Neuronal stem cell (in vitro differentiated cells): ENCODE data around the gene CNIH3.

Experiments used
- DNase-seq: peaks from one replicate; pipeline ENCODE4 v3.0.0-alpha.2; 2013; ENCODE audit warnings: low spot score
- H2AFZ ChIP-seq: one replicate; pipeline ENCODE4 v1.6.1; 2013; ENCODE audit warnings: mild to moderate bottlenecking, low read length, inconsistent platforms
- H2AK5ac ChIP-seq: 2 replicates; pipeline ENCODE4 v1.6.1; 2013; ENCODE audit warnings: low read depth, mild to moderate bottlenecking, inconsistent platforms, low read length, moderate library complexity, mixed read lengths
- H2BK120ac ChIP-seq: 2 replicates; pipeline ENCODE4 v1.6.1; 2013; ENCODE audit warnings: low read depth, mild to moderate bottlenecking, inconsistent platforms, low read length, moderate library complexity, mixed read lengths
- H2BK12ac ChIP-seq: one replicate; pipeline ENCODE4 v1.6.1; 2013; ENCODE audit warnings: low read length, inconsistent platforms
- H2BK15ac ChIP-seq: 2 replicates; pipeline ENCODE4 v1.6.1; 2013; ENCODE audit warnings: mild to moderate bottlenecking, low read length, inconsistent platforms, mixed read lengths
- H2BK5ac ChIP-seq: one replicate; pipeline ENCODE4 v1.6.1; 2013; ENCODE audit warnings: inconsistent platforms, mild to moderate bottlenecking, low read length, moderate library complexity
- H3K14ac ChIP-seq: one replicate; pipeline ENCODE4 v1.6.1; 2013; ENCODE audit warnings: low read length, inconsistent platforms
- H3K18ac ChIP-seq: 2 replicates; pipeline ENCODE4 v1.6.1; 2013; ENCODE audit warnings: low read length, inconsistent platforms
- H3K23ac ChIP-seq: 2 replicates; pipeline ENCODE4 v1.6.1; 2013; ENCODE audit warnings: low read depth, mild to moderate bottlenecking, mixed read lengths, low read length, inconsistent platforms; ENCODE audit not compliant: poor library complexity
- H3K27ac ChIP-seq: replicated peaks from 3 replicates; pipeline ENCODE4 v1.5.1; 2013; ENCODE audit warnings: low read length, inconsistent platforms
- H3K27me3 ChIP-seq, 3 experiments: 2 replicates each; pipeline ENCODE4 v1.6.1; 2013; ENCODE audit warnings: low read length in 3 of 3, mild to moderate bottlenecking in 2 of 3, inconsistent platforms in 1 of 3, low read depth in 1 of 3, mixed read lengths in 1 of 3, moderate library complexity in 1 of 3; ENCODE audit not compliant: control insufficient read depth in 3 of 3, insufficient read depth in 3 of 3
- H3K36me3 ChIP-seq, 2 donors: replicated peaks in 1 of 2; 2 replicates each; pipeline ENCODE4 v1.6.1; 2013; ENCODE audit warnings: low read length in 2 of 2; ENCODE audit not compliant: control insufficient read depth in 2 of 2, insufficient read depth in 2 of 2
- H3K4ac ChIP-seq: 2 replicates; pipeline ENCODE4 v1.6.1; 2013; ENCODE audit warnings: inconsistent platforms, mild to moderate bottlenecking, low read length, moderate library complexity
- H3K4me1 ChIP-seq, 2 donors: 1 replicate in 1 of 2; 2 replicates in 1 of 2; pipeline ENCODE4 v1.6.1; 2013; ENCODE audit warnings: low read length in 2 of 2, low read depth in 1 of 2; ENCODE audit not compliant: control insufficient read depth in 2 of 2, insufficient read depth in 1 of 2
- H3K4me2 ChIP-seq: one replicate; pipeline ENCODE4 v1.6.1; 2013; ENCODE audit warnings: mild to moderate bottlenecking, low read length, inconsistent platforms; ENCODE audit not compliant: insufficient read depth, poor library complexity, severe bottlenecking
- H3K4me3 ChIP-seq, 2 donors: 2 replicates each; pipeline ENCODE4 v1.5.1; 2013; ENCODE audit warnings: low read length in 2 of 2, mild to moderate bottlenecking in 2 of 2, inconsistent platforms in 1 of 2, moderate library complexity in 1 of 2
- H3K79me1 ChIP-seq: one replicate; pipeline ENCODE4 v1.6.1; 2013; ENCODE audit warnings: low read depth, mild to moderate bottlenecking, inconsistent platforms, low read length, moderate library complexity
- H3K9ac ChIP-seq: one replicate; pipeline ENCODE4 v1.6.1; 2013; ENCODE audit warnings: mild to moderate bottlenecking, low read depth, low read length, inconsistent platforms; ENCODE audit not compliant: poor library complexity
- H3K9me3 ChIP-seq, 2 donors: replicated peaks in 1 of 2; 2 replicates each; pipeline versions ENCODE3 to v1.6.1; 2013; ENCODE audit warnings: low read length in 2 of 2, mild to moderate bottlenecking in 2 of 2, inconsistent platforms in 1 of 2, low read depth in 1 of 2, mixed read lengths in 1 of 2, moderate library complexity in 1 of 2; ENCODE audit not compliant: control insufficient read depth in 2 of 2, insufficient read depth in 1 of 2
- H4K8ac ChIP-seq: one replicate; pipeline ENCODE4 v1.6.1; 2013; ENCODE audit warnings: low read depth, mild to moderate bottlenecking, inconsistent platforms, low read length, moderate library complexity
- H4K91ac ChIP-seq: one replicate; pipeline ENCODE4 v1.6.1; 2013; ENCODE audit warnings: low read length, low read depth, mild to moderate bottlenecking, inconsistent platforms; ENCODE audit not compliant: poor library complexity
- WGBS, 2 donors: extraction: QIAGEN DNeasy Blood & Tissue Kit; methylation state at CpG; one replicate each; pipeline ENCODE4 v1.1.7; 2013; ENCODE audit warnings: missing lambda C conversion rate in 2 of 2, mixed read lengths in 1 of 2; ENCODE audit not compliant: insufficient read length in 2 of 2, insufficient replicate concordance in 1 of 2; ENCODE audit errors: extremely low coverage in 2 of 2; 5-methylcytosine and 5-hydroxymethylcytosine counted together

Gene CNIH3

GRCh38 chr1:224780736-224781135, 164.6 kb downstream of the CNIH3 start:
- no CpG with 5 or more reads among the region's 5 CpGs for WGBS, 2 donors
- DNase-seq = no peak

DNA sequence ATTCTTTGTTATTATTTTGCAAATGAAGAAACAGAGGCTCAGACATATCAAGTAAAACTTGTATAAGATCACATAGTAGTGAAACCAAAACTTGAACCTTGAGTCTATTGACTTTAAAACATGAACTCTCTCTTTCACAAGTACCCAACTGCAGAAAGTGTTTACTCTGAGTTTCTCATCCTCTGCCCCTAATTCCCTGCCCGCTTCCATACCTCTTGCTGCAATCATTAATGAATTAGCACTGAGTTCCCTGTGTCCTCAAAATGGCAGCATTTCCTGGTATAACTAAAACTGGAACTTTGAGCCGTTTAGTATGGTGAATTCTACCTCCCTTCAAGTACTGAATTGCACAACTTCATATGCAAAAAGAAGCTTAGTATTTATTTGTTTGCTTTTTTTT, 165.7 kb downstream of the CNIH3 start:
- WGBS, 2 donors = no CpG with 5 or more reads among the region's 2 CpGs
- H2AK5ac ChIP-seq = no peak overlapping the region
- no peak overlapping the region for H3K4me2 ChIP-seq
- no peak overlapping the region for H4K8ac ChIP-seq
- H2BK120ac ChIP-seq = no peak overlapping the region
- H3K4ac ChIP-seq = no peak overlapping the region
- no peak for DNase-seq
- no peaks in the 10 kb centered on the region for H3K9me3 ChIP-seq
- H2BK15ac ChIP-seq = no peak overlapping the region
- H3K18ac ChIP-seq = no peak overlapping the region
- H3K14ac ChIP-seq = no peak overlapping the region
- H4K91ac ChIP-seq = no peak overlapping the region
- no peak overlapping the region for H2AFZ ChIP-seq
- H3K79me1 ChIP-seq = no peaks in the 10 kb centered on the region
- no peak overlapping the region for H3K9ac ChIP-seq
- H3K36me3 ChIP-seq = no peaks in the 10 kb centered on the region
- H3K27ac ChIP-seq = no peak overlapping the region
- no peak overlapping the region for H2BK5ac ChIP-seq
- H3K4me1 ChIP-seq = no peaks in the 10 kb centered on the region
- H3K23ac ChIP-seq = no peak overlapping the region
- no peak overlapping the region for H2BK12ac ChIP-seq
- H3K27me3 ChIP-seq = no peaks in the 10 kb centered on the region
- no peak overlapping the region for H3K4me3 ChIP-seq

More at GRCh38 chr1:224780736-224781135, 164.6 kb downstream of the CNIH3 start:
- Histone ChIP-seq H2BK15ac (no peak overlapping the region), H2AFZ (no peak overlapping the region), H4K8ac (no peak overlapping the region), H3K4me3 (no peak overlapping the region), H3K4me1 (no peaks in the 10 kb centered on the region), H3K27me3 (no peaks in the 10 kb centered on the region), H3K27ac (no peak overlapping the region), H3K4ac (no peak overlapping the region), H2AK5ac (no peak overlapping the region), H2BK120ac (no peak overlapping the region), H3K4me2 (no peak overlapping the region), H3K23ac (no peak overlapping the region), H3K79me1 (no peaks in the 10 kb centered on the region), H3K14ac (no peak overlapping the region), H3K18ac (no peak overlapping the region), H3K36me3 (no peaks in the 10 kb centered on the region), H3K9ac (no peak overlapping the region), H4K91ac (no peak overlapping the region), H2BK5ac (no peak overlapping the region), H3K9me3 (no peaks in the 10 kb centered on the region), H2BK12ac (no peak overlapping the region)

DNA sequence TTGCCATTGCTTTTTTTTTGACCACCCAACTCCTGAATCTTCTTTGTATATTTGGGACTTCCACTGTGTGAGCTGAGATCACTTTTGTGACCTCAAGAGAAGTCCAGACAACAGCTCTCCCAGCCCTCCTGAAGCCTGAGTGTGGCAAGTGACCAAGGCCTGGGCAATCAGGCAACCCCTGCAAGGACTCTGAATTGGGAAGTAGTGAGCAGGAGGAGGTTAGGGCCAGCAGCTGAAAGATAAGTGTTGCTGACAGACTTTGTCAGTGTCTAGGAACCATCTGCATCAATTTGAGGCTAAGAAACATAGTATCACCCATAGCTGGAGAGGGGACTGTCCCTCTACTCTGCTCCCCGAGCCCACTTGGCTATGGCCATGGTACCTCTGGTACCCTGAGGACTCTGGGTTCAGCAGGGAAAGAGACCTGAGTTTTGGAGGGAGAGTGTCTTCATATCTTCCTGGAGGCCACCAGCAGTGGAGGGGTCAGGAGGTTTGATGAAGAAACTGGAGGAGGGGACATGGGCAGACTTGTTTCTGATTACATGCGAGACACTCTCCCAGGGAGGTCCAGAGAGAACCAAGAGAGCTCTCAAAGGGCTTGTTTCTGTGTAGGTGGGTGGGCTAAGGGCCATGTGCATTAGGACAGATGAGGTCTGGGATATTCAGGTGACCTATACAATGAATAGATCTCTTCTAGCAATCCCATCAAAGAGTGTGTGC, 166.3 kb downstream of the CNIH3 start:
- Histone ChIP-seq H3K9me3 (no peaks in the 10 kb centered on the region), H2BK12ac (no peak overlapping the region), H4K8ac (no peak overlapping the region), H3K4me2 (no peak overlapping the region), H4K91ac (no peak overlapping the region), H3K36me3 (no peaks in the 10 kb centered on the region), H3K14ac (no peak overlapping the region), H2AK5ac (no peak overlapping the region), H3K9ac (no peak overlapping the region), H3K18ac (no peak overlapping the region), H3K4me3 (no peak overlapping the region), H3K4ac (no peak overlapping the region), H3K79me1 (no peaks in the 10 kb centered on the region), H3K27me3 (no peaks in the 10 kb centered on the region), H3K23ac (no peak overlapping the region), H2BK5ac (no peak overlapping the region), H3K27ac (no peak overlapping the region), H3K4me1 (no peaks in the 10 kb centered on the region), H2BK120ac (no peak overlapping the region), H2AFZ (no peak overlapping the region), H2BK15ac (no peak overlapping the region)
- no peak for DNase-seq
- WGBS, 2 donors = no CpG with 5 or more reads among the region's 2 CpGs

GRCh38 chr1:224783006-224783651, 167.0 kb downstream of the CNIH3 start:
- Histone ChIP-seq H3K27me3 (no peaks in the 10 kb centered on the region), H2AK5ac (no peak overlapping the region), H3K4me3 (no peak overlapping the region), H3K27ac (no peak overlapping the region), H3K14ac (no peak overlapping the region), H3K36me3 (no peaks in the 10 kb centered on the region), H4K91ac (no peak overlapping the region), H3K4me1 (no peaks in the 10 kb centered on the region), H2BK5ac (no peak overlapping the region), H3K18ac (no peak overlapping the region), H3K4me2 (no peak overlapping the region), H3K9ac (no peak overlapping the region), H3K79me1 (no peaks in the 10 kb centered on the region), H2BK15ac (no peak overlapping the region), H3K23ac (no peak overlapping the region), H2BK12ac (no peak overlapping the region), H2BK120ac (no peak overlapping the region), H4K8ac (no peak overlapping the region), H3K4ac (no peak overlapping the region), H2AFZ (no peak overlapping the region), H3K9me3 (no peaks in the 10 kb centered on the region)
- no CpG with 5 or more reads among the region's 5 CpGs for WGBS, 2 donors
- DNase-seq = no peak
